Urothelium cell line (cell line): ENCODE measurements around the gene RBM44.
"Not testable (repeated sequence)": the region's sequence is repeated elsewhere in the genome, so short reads cannot be mapped to it uniquely, and the experiment has no call there.

Experiments used
- DNase-seq: peaks from one replicate; pipeline ENCODE4 v3.0.0; 2011; ENCODE audit warnings: low spot score, mixed read lengths
- FAIRE-seq: peaks from 2 replicates; lab custom pipeline; 2011; peaks lifted over from hg19 to GRCh38; lab: Jason Lieb, UNC

The RBM44 gene, protein sequence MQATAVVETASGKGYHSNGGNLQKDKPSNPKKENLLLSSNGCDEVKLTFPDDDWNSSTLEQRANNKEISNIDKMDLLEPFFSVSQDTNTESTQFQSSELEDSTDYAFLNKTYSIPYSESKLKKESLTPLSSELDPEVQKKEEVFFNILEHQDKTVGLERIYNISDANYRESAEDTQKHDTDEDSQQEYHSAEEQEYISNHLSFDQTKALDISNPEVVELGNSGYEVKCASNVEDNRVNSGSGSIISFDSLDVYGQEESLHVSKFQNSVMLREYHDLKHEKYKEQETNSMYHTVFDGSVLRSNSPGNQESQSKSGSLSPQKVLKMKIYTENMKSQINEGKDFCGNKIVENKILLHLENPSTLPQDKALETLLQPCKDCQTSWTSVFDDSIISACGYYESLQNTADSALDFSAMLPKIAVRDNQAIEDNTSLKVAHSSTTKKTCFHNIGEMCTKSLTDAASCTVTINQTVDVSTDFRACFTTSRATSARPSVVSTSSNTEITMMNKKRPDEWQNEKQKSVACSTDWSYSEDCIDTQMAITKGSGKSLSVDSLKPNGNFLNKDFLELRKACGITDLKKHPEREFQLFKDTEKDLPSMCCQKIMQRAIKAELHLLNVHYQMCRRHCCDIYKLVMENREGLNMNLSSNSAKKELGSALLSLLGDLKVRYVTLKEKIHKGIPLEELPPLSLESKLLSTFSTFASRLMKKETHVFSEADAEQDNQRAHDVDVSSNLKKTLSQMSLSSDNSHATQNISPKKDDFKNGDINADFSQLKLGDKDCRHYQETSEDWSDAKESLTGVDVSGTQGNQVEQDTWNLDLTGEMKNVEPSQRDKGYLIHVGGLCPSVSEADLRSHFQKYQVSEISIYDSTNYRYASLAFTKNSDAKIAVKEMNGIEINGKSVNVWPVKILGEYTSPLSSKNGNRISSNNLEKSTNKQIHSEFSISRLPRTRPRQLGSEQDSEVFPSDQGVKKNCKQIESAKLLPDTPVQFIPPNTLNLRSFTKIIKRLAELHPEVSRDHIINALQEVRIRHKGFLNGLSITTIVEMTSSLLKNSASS

DNA sequence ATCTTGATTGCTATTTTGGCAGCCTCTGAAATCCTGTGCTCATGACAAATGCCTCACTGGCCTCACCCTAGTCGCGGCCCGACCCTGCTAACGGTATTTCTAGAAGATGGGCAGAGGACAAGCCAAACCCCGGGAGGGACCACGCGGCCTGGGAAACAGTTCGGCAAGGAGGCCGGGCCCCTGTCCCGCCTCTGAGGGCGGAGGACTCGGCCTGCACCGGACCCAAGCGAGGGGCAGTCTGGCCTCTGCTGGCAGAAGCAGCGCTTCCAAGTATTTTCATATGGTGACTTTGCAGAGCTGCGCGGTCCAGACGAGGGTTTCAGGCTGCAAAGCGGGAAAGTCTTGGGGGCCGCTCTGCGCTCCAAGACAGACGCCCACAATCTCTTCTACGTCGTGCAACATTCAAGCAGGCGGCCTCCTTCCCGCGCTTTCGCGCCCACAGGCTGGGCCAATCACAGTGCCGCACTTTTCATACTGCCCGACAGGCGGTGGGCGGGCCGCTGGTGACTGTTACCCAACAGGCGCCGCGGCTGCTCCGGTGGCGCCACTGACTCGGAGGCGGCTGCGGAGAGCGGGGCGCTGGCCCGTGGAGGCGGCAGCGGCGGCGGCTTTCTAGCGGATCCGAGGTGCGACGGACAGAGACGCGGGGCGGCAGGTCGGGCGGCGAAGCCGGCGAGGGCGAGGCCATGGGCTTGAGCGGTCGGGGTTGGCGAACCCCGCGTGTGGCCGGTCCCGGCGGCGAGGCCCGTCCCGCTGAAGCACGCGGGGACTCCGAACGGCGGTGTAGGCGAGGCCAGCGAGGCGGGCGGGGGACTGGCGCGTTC lies at the start of gene RBM44:
Gene RBM44 (plus strand): TSS at position 544 of the 824 bp plus-strand sequence. CDS start 14,831 bp downstream, outside the sequence.
- FAIRE-seq = no peak
- no peak for DNase-seq

DNA sequence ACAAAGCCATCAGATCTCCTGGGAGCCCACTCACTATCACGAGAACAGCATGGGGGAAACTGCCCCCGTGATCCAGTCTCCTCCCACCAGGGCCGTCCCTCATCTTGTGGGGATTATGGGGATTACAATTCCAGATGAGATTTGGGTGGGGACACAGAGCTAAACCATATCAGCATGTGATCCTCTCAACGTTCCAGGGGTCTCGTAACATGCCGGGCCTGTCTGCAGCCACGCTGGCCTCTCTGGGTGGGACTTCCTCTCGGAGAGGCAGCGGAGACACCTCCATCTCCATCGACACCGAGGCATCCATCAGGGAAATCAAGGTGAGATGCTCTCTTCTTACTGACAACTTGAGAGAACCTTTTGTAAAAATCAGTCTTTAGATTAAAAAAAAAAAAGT lies 49.6 kb upstream of the RBM44 start:
- FAIRE-seq (no peak), DNase-seq (no peak)

DNA sequence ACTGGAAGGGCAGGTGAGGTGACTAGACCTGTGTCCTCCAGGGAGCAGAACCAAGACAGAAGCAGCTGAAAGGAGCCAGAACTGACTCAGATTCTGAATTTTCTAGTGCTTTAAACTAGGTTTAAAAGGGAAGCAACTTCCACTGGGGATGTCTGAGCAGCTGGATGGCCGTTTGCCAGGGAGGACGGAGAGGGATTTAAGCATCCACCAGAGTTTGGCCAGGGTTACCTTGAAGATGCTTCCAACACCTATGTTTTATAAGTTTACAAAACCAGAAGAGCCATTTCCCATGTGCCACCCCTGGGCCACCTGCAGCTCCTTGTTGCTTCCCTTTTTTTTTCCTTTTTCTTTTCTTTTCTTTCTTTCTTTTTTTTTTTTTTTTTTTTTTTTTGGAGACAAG lies 48.6 kb upstream of the RBM44 start:
- FAIRE-seq = no peak
- no peak for DNase-seq

DNA sequence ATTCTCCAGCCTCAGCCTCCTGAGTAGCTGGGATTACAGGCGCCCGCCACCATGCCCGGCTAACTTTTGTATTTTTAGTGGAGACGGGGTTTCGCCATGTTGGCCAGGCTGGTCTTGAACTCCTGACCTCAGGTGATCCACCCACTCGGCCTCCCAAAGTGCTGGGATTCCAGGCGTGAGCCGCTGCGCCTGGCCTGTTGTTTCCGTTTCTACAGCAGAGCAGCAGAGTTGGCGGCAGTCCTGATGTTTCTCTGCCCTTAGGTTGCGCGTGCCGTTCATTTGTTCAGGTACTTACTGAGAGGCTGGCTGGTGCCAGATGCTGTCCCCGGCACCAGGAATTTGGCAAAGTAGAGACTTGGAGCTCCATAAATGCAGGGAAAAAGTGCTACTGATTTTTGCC lies 48.1 kb upstream of the RBM44 start:
- not testable (repeated sequence) for DNase-seq, FAIRE-seq

DNA sequence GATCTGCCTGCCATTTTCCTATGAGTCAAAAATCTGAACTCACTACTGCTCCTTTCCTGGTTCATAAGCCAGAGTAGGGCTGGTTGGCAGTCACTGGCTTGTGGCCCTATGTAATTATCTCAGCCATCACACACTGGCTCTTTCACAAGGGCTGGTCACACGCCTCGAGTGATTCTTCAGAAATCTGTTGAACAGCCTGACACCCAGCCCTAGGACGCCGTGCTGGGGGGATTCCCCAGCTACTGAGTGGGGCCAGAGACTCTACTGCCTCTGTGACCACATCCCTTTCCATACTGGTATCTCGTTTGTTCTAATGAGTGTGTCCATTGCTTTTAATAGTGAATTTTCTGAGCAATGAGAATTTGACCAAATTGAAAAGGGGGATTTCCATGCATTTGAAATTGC lies 45.8 kb upstream of the RBM44 start:
- DNase-seq (no peak), FAIRE-seq (no peak)

DNA sequence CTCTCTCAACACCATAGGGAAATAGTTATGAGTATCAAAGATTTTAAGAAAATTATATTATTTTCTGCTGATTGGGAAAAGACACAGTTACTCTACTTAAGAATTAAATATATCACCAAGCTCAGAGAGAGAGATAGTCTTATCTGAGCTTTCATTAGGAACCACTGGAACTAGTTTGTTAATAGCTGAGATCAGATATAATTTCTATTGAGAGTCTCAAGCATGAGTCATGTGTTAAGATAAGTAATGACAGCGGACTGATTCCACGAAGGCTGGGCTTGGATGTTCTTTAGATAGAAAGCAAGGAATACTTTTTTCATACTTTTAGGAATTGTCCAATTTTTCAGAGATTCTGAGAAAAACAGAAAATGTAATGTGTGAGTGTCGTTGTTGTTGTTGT lies 44.4 kb upstream of the RBM44 start:
- no peak for DNase-seq
- FAIRE-seq = no peak

DNA sequence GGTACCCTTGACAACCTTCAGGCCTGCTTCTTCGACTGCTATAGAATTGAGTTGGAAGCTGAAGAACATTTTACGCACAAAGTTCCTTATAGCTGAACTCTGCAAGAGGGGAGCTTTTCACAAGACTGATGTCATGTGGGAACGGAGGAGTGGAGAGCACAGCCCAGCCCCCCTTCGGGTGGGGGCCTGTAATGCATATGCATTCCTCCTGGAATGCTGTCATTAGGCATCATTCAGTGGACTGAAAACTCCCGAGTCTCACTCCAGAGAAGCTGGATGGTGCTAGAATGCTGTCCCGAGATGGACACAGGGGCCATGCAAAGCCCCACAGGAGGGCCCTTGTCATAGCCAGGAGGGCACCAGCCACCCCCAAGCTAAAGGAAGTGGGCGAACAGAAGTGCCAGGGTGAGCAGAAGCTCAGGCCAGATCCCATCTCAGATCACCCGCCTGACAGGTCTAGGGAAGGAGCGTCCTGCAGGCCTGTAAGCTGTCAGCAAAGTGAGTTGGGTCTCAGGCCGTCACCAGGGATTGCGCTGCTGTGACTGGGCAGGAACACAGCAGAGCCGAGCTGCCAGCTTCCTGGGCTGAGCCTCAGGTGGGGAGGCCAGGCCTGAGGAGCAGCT lies 43.8 kb upstream of the RBM44 start:
- no peak for FAIRE-seq
- no peak for DNase-seq

DNA sequence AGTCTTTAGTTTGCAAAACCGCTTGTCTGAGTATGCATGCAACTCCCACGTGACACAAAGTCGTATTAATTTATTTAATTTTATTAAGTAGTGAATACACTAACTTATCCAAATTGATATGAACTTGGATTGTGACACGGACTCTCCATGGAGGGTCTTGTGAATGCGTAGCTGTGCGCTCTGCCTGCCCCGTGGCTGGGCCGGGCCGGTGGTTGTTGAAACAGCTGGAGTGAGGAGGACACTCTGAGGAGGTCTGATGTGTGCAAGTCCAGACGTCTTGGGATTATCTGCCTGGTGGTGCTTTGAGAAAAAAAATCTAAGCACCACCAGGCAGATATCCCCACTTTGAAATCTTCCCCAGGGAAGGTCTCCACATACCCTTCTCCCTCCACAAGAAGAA lies 41.0 kb upstream of the RBM44 start:
- FAIRE-seq (no peak), DNase-seq (no peak)

DNA sequence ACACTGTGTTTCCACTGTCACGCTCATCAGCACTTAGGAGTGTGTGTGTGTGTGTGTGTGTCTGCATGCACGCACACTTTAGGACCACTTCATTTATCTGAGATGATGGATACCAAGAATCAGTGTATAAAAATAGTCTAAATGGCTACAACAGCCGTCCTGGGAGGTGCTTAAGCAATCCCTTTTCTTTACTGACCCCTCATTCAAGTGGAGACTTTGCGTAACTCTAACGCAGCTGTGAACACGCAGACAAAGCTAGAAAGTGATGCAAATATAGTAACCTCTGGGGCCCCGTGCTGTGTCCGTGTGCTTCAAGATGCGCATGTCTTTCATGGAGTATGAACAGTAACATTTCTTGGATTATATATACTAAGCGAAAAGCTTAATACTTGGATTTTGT lies 40.4 kb upstream of the RBM44 start:
- DNase-seq (no peak), FAIRE-seq (no peak)

DNA sequence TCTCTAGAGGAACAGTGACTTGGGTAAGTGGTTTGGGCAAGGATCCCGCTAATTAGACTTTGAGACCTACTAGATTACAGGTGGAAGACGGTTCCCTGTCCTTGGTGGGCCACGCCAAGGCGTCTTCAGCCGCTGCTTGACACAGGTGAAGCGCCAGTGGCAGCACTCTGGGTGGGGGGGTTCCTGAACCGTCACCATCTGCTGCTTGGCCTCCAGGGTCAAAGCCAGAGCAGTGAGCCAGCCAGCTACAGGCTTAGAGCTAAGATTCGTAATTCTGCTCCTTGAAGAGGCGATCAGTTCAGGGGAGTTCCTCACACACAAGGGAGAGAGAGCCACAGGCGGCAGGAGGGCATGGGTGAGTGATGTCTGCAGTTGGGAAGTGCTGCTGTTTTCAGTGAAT lies 39.4 kb upstream of the RBM44 start:
- DNase-seq = no peak
- no peak for FAIRE-seq

DNA sequence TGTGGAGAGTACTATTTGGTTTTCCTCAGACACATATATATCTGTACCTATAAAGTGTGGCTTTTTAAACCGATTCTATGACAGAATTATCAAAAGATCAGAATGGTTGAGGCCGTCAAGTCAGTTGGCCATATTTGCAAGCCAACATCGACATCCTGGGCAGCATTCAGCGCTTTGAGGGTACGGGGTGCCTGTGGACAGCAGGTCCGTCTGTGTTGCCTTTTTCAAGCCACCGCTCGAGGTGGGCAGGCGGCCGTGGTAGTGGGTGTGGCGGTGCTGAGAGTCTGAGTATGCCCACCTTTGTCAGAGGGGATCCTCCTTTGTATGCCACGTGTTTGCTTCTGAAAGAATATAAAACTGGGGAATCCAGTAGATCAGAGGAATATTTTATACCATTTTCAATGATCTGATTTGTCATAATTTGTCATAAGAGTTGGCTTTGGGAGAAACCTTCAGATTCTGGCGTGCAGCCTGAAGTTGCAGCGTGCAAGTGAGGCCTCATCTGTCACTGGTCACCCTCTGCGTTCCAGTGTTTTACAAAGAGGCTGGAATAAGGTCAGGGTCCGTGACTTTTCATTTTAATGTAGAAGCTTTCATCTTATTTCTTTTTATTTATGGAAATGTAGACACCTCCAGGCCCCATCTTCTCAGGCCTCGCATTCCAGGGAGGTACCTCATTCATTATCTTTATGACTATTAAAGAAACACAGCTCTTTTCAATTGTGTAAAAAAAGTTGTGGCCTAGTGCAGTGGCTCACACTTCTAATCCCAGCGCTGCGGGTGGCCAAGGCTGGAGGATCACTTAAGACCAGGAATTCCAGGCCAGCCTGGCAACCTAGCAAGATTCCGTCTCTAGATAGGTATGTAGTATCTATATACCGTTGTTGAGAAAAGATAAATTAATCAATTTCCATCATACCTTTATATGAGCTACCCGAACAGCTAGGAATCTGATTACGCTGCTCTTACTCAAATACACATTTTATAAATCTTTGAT lies 37.8 kb upstream of the RBM44 start:
- DNase-seq (no peak), FAIRE-seq (no peak)

DNA sequence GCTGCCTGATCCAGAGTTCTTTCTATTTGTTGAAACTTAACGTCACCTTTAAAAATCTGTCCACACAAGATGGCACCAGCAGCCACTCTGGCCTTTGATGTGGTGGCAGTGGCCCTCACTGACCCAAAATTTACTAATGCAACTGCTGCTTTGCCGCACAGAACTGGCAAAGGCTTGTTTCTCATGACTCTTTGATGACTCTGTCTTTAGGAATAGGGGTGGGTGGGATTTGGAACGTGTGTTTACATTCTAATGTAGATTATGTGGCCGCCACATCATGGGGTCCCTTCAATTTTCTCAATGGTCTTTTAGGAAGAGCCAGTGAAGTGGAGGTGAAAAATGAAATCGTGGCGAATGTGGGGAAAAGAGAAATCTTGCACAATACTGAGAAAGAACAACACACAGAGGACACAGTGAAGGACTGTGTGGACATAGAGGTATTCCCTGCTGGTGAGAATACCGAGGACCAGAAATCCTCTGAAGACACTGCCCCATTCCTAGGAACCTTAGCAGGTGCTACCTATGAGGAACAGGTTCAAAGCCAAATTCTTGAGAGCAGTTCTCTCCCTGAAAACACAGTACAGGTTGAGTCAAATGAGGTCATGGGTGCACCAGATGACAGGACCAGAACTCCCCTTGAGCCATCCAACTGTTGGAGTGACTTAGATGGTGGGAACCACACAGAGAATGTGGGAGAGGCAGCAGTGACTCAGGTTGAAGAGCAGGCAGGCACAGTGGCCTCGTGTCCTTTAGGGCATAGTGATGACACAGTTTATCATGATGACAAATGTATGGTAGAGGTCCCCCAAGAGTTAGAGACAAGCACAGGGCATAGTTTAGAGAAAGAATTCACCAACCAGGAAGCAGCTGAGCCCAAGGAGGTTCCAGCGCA lies 36.0 kb upstream of the RBM44 start:
- FAIRE-seq, DNase-seq: not testable (repeated sequence)

DNA sequence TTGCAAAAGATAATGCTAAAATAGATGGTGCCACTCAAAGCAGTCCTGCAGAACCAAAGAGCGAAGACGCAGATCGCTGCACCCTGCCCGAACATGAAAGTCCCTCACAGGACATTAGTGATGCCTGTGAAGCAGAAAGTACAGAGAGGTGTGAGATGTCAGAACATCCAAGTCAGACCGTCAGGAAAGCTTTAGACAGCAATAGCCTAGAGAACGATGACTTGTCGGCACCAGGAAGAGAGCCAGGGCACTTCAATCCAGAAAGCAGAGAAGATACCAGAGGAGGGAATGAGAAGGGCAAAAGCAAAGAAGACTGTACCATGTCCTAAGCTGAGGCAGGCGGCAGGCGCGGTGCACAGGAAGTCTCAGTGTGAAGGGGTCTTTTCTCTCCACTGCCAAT lies 34.8 kb upstream of the RBM44 start:
- DNase-seq = no peak
- FAIRE-seq = no peak

DNA sequence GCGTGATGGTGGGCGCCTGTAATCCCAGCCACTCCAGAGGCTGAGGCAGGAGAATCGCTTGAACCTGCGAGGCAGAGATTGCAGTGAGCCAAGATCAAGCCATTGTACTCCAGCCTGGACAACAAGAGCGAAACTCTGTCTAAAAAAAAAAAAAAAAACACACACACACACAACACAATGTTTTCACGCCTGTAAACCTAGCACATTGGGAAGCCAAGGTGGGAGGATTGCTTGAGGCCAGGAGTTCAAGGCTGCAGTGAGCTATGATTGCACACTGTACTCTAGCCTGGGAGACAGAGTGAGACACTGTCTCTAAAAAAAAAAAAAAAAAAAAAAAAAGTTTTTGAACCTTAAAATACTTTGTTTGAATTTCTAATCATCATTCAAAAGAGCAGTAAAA lies 33.5 kb upstream of the RBM44 start:
- DNase-seq, FAIRE-seq: not testable (repeated sequence)

DNA sequence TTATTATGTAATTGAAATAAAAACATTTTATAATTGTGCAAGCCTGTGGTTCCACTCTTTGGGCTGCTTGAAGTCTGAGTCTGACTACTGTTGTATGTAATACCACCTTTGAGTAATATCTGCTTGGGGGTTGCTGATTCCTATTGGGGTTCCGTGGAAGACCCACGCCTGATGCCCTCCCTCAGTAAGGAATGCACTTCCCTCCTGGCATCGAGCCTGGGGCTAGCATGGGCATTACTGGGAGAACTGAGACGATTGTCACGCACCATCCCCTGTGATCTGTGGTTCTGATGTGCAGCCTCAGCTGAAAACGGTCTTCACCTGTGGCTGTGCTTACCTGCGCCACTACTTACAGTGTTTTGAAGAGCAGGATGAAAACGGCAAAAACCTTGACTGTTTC lies 32.7 kb upstream of the RBM44 start:
- FAIRE-seq (no peak), DNase-seq (no peak)

DNA sequence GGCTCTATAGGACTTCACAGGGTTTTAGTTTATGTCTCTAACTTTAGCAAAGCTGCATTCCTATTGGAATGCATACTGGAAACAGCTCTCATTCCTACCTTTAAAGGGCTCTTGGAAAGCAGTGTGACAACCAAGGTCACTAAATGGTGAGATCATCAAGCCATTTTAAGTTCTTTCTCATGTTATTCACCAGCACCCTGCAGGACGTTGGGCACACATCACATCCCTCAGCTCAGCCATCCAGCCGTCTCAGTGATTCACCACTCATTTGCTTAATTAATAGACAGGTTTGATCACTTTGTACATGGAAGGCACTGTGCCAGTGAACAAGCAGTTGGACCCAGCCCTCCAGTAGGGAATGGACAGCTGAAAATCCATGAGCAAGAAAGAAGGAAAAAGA lies 32.2 kb upstream of the RBM44 start:
- no peak for FAIRE-seq
- no peak for DNase-seq

DNA sequence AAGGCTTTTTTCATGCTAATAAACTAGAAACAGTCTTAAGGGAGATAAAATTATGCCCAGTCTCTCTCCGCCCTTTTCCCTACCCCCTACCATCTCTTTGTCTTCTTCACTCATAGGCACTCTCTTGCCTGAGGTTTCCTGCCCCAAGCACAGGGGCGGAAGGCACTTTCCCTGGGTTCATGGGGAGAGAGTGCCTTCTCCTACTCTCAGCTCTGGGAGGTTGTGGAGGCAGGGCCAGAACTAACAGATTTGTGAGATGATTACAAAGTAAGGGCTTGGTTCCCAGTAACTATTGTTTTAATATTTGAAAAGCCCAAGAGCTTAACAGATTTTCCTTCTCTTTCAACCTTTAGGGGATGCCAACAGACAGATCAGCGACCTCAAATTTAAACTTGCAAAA lies 26.1 kb upstream of the RBM44 start:
- FAIRE-seq = no peak
- no peak for DNase-seq

DNA sequence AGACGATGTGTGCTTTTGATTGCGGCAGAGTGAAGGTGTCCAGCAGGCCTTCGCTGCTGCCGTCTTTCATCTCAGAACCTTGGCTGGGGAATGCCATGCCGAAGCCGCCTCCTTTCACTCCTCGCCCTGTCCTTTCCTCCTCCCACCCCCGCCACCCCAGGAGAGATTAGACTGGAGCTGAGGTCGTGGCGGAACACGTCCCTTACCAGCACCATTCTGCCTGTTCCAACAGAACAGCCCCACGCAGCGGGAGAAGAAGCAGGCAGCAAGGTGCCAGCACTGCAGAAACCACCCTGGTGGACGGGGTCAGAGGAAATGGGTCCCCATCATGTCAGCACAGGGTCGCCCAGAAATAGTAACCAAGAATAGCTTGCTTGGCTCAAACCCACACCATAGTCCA lies 24.8 kb upstream of the RBM44 start:
- no peak for DNase-seq
- FAIRE-seq = no peak
